ENCODE data around the gene KCNQ1. TPM values are rescaled to one million over a fixed set of nuclear protein-coding genes. Genes with fewer than 3 reads are reported as not detected.

The KCNQ1 gene
- total RNA-seq, 1 experiment from 2014 or later: 2.5 TPM

- TF ChIP-seq CREB1 (CRISPR knock-in tag; IDR thresholded peaks at IDR 0.05) (0 out of 2 replicates have a peak, but pooled peaks have one; percentile 12), STAT6 (CRISPR knock-in tag; conservative IDR thresholded peaks at IDR 0.05; ENCODE audit: low read depth) (no peak), SMAD4 (CRISPR knock-in tag; IDR thresholded peaks at IDR 0.05) (no peak), KAT7 (CRISPR knock-in tag; IDR thresholded peaks at IDR 0.05; ENCODE audit: borderline replicate concordance) (no peak), ZNF317 (CRISPR knock-in tag; IDR thresholded peaks at IDR 0.05; ENCODE audit: borderline replicate concordance, low read depth) (no peak), ZNF416 (CRISPR knock-in tag; IDR thresholded peaks at IDR 0.05) (no peak), SOX15 (CRISPR knock-in tag; IDR thresholded peaks at IDR 0.05) (no peak), TEAD1 (CRISPR knock-in tag; IDR thresholded peaks at IDR 0.05) (peak; percentile 39), FOXP1 (CRISPR knock-in tag; IDR thresholded peaks at IDR 0.05; ENCODE audit: borderline replicate concordance) (peak; percentile 93), ZNF138 (CRISPR knock-in tag; conservative IDR thresholded peaks at IDR 0.05) (peak; percentile 84), TCF7 (CRISPR knock-in tag; IDR thresholded peaks at IDR 0.05; ENCODE audit: low read depth) (peak; percentile 87), NR1H2 (CRISPR knock-in tag; IDR thresholded peaks at IDR 0.05) (no peak), CBFB (CRISPR knock-in tag; IDR thresholded peaks at IDR 0.05; ENCODE audit: low read depth) (peak; percentile 57; the same call in 1 of the 2 replicates), ATF2 (CRISPR knock-in tag; IDR thresholded peaks at IDR 0.05; ENCODE audit: borderline replicate concordance, low read depth) (0 out of 2 replicates have a peak, but pooled peaks have one; percentile 48), SP1 (CRISPR knock-in tag; conservative IDR thresholded peaks at IDR 0.05) (peak; percentile 84), ZBTB21 (CRISPR knock-in tag; IDR thresholded peaks at IDR 0.05; ENCODE audit: borderline replicate concordance) (0 out of 2 replicates have a peak, but pooled peaks have one; percentile 54), HMGXB4 (CRISPR knock-in tag; IDR thresholded peaks at IDR 0.05) (peak; percentile 39; the same call in 1 of the 2 replicates), GTF2I (CRISPR knock-in tag; conservative IDR thresholded peaks at IDR 0.05) (no peak), MXD4 (CRISPR knock-in tag; IDR thresholded peaks at IDR 0.05; ENCODE audit: borderline replicate concordance) (no peak), ZNF263 (CRISPR knock-in tag; IDR thresholded peaks at IDR 0.05; ENCODE audit: low read depth) (peak; percentile 97), EMX1 (CRISPR knock-in tag; IDR thresholded peaks at IDR 0.05) (no peak), MAX (CRISPR knock-in tag; IDR thresholded peaks at IDR 0.05) (peak; percentile 92), ZNF425 (CRISPR knock-in tag; conservative IDR thresholded peaks at IDR 0.05) (no peak), ATF1 (CRISPR knock-in tag; IDR thresholded peaks at IDR 0.05) (no peak), ZSCAN18 (CRISPR knock-in tag; IDR thresholded peaks at IDR 0.05) (no peak)
- TF ChIP-seq, protein P1, sequence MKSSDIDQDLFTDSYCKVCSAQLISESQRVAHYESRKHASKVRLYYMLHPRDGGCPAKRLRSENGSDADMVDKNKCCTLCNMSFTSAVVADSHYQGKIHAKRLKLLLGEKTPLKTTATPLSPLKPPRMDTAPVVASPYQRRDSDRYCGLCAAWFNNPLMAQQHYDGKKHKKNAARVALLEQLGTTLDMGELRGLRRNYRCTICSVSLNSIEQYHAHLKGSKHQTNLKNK (CRISPR knock-in tag; IDR thresholded peaks at IDR 0.05): no peak
- TF ChIP-seq, protein P2, sequence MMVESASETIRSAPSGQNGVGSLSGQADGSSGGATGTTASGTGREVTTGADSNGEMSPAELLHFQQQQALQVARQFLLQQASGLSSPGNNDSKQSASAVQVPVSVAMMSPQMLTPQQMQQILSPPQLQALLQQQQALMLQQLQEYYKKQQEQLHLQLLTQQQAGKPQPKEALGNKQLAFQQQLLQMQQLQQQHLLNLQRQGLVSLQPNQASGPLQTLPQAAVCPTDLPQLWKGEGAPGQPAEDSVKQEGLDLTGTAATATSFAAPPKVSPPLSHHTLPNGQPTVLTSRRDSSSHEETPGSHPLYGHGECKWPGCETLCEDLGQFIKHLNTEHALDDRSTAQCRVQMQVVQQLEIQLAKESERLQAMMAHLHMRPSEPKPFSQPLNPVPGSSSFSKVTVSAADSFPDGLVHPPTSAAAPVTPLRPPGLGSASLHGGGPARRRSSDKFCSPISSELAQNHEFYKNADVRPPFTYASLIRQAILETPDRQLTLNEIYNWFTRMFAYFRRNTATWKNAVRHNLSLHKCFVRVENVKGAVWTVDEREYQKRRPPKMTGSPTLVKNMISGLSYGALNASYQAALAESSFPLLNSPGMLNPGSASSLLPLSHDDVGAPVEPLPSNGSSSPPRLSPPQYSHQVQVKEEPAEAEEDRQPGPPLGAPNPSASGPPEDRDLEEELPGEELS (CRISPR knock-in tag; IDR thresholded peaks at IDR 0.05): peak; percentile 49
Measured at GRCh38 chr11:2892215-2892966, 447.6 kb downstream of the KCNQ1 start (continued).

All from WTC11 (cell line).